Cardiac septum (tissue), 1 donor: ENCODE data around the gene GRAMD2B. TPM values are rescaled to one million over a fixed set of nuclear protein-coding genes. Genes with fewer than 3 reads are reported as not detected.
"Not testable (repeated sequence)": the region's sequence is repeated elsewhere in the genome, so short reads cannot be mapped to it uniquely, and the experiment has no call there.

Experiments used
- DNase-seq: peaks from one replicate; pipeline ENCODE4 v3.0.0-alpha.2; 2020; ENCODE audit warnings: low spot score
- intact Hi-C: fragments of 100-400 bp; cut with DNase I; formaldehyde crosslinking; loops from one replicate; pipeline ENCODE4 v1.14.0; 2022
- total RNA-seq: library from RNA; stranded (reverse); fragmentation: NEBNext Ultra II Directional; extraction: Animal tissue kit (Norgen Biotek cat#: 25700); gene quantifications from one replicate; pipeline ENCODE4 v1.2.1, GENCODE V29; 2021
- donor health status: DM: no; HTN: no; CAD: no.

Gene GRAMD2B
- total RNA-seq, 1 donor from 2014 or later, result 33.4 TPM

DNA sequence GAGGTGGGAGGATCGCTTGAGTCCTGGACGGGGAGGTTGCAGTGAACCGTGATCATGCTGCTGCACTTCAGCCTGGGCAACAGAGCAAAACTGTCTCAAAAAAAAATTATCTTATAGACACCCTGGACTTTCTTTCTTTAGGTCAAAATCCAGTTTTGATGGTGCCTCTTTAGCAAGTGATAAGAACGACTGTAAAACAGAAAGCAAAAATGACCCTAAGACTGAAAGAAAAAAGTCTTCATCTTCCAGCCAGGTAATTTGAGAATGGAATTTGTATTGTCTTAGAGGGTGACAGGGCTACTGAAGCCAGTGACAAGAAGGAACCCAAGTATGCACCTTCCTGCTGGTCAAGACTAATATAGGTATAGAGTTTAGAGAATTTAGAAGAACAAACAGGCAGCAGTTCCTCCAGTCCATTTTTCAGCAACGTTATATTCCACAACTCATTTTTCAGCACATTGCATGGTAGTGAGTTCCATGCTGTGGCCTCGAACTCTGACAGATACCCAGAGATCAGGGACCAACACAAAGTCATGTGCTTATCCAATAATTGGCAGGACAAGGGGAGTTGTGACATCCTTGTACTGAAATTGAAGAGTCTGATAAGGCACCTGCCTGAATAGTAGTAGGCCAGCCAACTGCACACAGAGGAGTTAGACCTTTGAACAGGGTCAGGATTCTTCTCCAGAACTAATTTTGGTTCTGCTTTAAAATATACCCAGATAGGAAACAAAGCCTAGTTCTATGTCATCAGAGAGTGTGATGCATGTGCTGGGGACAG is 46.5 kb downstream of the GRAMD2B start:
- intact Hi-C loops, result no loop called here
- no peak for DNase-seq

GRCh38 chr5:126470529-126470928 is 47.3 kb downstream of the GRAMD2B start:
- DNase-seq, intact Hi-C loops: not testable (repeated sequence)

DNA sequence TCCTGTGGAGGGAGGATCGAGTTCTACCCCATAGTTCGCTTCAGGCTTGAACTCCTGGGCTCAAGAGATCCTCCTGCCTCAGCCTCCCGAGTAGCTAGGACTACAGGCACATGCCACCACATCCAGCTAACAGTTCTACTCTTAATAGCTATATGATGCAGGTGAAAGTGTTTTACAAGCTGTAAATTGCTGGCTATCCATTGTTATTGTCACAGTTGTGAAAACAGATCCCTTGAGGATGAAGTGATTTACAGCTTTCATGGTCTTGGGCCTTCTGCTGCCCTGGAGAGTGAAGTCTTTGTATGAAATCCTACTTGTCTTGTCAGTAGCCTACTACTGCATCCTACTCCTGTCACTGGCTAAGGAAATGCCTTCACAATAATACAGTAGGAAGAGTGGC is 48.0 kb downstream of the GRAMD2B start:
- intact Hi-C loops, result no loop called here

DNA sequence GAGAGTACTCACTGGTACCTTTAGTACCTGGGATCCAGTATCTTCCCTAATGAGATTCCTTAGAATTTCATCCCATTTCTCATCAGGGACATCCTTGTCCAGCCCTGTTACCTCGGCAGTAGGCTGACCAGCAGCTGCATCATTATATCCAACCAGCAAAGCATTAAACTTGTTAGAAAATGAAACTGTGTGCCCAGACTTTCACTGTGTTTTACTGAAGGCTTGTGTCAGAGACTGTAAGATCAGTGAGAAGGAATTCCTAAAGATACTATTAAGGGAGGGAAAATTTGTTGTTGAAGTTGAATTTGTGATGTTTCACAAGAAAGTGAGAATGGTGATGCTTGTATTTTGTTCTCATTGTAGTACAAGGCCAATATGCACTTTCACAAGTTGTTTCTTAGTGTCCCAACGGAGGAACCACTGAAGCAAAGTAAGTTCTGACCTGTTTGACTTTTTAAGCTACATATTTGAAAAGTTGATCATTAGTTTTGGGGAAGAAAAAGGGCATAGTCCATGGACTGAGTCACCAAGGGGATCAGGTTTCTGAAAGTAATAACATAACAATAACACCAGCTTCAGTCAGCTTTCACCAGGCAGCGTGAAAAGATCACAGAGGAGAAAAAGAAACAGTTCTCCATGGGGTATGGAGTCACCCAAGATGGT is 48.8 kb downstream of the GRAMD2B start:
- DNase-seq, result no peak
- intact Hi-C loops, result no loop called here

More for the DNA sequence above, 48.0 kb downstream of the GRAMD2B start:
- no peak for DNase-seq

- DNase-seq, result no peak
- intact Hi-C loops, result no loop called here
Observed at GRCh38 chr5:126472538-126472889, 49.3 kb downstream of the GRAMD2B start.

- no peak for DNase-seq
- intact Hi-C loops, result no loop called here
Observed at GRCh38 chr5:126477294-126478117, 54.3 kb downstream of the GRAMD2B start.

DNA sequence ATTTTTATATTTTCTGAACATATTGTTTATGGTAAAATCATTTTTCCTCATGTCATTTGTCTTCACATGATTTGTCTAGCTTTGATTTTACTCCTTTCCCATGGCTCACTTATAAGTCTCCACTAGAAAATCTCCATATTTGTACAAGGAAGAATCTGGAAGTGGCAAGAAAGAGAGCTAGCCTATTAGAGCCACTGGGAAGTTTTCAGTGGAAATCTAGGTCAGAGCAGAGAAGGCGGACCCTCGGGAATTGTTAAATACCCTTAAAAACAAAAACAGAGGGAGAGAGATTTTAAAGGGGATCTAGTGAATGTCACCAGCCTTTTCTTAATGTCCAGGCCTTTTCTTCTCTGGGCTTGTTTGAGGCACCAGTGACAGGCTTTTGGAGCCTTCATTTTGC is 56.6 kb downstream of the GRAMD2B start:
- intact Hi-C loops, result no loop called here
- DNase-seq, result no peak

- intact Hi-C loops, result no loop called here
- no peak for DNase-seq
Observed at GRCh38 chr5:126480824-126481223, 57.6 kb downstream of the GRAMD2B start.

- intact Hi-C loops, result no loop called here
- DNase-seq, result no peak
Observed at GRCh38 chr5:126481243-126481642, 58.0 kb downstream of the GRAMD2B start.

- intact Hi-C loops, result no loop called here
Observed at GRCh38 chr5:126482591-126482990, 59.4 kb downstream of the GRAMD2B start.

DNA sequence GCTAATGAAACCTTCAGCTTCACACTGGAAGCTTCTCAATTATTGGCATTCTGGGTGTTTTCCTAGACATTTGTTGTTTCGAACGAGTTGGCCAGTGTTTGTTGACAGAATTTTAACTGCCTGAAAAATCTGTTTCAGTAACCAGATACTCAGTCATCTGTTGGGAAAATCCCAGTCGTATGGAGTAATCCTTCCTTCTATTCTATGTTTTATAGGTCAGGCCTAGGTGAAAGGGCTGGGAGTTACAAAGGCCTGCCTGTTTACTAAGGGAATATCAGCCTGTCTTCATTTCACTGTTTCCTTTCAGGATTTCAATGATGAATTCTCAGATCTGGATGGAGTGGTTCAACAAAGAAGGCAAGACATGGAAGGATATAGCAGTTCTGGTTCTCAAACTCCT is 59.9 kb downstream of the GRAMD2B start:
- DNase-seq, result no peak
- intact Hi-C loops, result no loop called here

More at GRCh38 chr5:126482591-126482990, 59.4 kb downstream of the GRAMD2B start:
- no peak for DNase-seq

DNA sequence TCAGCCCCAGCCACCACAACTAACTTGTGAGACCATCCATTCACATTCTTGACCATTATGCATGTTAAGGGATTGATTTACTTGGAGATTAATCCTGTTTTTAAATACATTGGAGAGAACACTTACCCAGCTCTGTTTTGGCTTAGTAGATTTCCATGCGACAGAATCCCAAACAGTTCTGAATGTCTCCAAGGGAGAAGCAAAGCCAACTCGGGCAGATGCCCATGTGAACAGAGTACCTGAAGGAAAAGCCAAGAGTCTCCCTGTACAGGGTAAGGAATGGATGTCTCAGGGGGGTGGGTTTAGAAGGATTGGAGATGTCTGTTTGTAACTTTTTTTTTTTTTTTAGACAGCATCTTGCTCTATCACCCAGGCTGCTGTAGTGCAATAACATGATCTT is 61.0 kb downstream of the GRAMD2B start:
- no peak for DNase-seq
- intact Hi-C loops, result no loop called here

DNA sequence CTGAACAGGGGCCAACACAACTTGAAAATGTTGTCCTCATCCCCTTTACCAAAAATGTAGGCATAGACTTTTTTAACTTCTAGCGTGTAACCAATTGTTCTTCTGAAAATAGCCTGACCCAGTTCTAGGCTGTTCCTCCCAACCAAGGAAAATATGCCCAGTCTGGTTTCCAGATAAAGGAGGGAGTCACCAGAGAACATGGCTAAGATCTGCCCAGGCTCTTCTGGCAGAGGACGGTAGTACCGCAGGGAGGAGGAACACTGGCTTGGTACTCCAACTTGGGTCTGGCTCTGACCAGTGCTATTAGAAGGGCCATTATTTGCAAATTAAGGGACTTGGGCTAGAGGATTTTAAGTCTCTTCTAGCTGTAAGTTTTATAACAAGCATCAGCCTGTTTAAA is 63.1 kb downstream of the GRAMD2B start:
- DNase-seq, result no peak
- intact Hi-C loops, result no loop called here

DNA sequence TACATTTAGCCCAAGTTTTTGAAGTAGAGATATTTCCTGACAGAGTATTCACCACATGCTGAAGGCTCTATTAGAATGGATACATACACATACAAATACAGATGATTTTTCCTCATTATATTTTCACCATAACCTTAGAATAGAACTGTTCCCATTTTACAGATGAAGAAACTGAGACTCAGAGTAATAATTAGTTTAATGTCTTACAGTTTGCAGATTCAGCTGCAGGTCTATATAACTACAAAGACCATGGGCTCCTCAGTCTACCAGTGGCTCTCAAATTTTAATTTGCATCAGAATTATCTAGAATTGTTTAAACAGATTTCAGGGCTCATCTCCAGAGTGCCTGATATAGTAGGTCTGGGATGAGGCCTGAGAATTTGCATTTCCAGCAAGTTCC is 64.4 kb downstream of the GRAMD2B start:
- intact Hi-C loops, result no loop called here
- DNase-seq, result no peak

- intact Hi-C loops, result no loop called here
- DNase-seq, result no peak
Observed at GRCh38 chr5:126488443-126489065, 65.3 kb downstream of the GRAMD2B start.

DNA sequence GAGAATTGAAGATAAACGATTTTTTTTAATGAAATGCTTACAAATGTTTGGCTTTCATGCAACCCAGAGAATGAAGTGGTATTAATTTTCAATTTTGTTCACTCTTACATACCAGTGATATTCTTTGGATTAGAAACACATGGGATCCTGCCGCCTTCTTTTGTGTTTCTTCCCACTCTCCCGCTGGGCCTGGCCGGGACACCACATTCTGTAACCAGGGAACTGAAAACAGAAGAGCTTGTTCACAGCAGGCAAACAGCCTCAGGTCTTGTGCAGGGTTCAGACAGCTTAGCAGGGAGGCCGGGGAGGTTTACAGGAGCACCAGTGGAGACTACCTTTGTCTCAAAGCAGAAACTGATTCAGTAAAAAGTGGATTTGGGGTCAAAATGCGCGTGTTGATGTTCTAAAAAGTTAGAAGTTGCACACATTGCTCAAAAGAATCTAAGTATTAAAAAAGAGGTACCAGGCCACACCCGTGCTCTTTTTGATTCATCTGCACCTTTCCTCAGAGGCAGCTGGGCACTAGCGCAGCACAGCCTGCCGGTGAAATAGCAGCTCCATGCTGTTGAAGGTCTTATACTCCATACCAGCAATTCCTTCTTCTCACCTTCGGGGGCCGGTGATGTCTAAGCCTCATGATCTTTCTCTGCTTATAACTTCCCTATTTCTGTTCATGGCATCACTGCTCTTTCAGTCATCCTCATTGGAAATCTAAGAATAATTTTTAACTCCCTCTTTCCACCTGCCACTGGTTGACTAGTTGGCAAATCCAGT is 67.1 kb downstream of the GRAMD2B start:
- DNase-seq, result no peak
- intact Hi-C loops, result loop anchor here (5.0 kb wide), 1 partner anchor 138 kb away; no protein-coding TSS in a partner anchor

DNA sequence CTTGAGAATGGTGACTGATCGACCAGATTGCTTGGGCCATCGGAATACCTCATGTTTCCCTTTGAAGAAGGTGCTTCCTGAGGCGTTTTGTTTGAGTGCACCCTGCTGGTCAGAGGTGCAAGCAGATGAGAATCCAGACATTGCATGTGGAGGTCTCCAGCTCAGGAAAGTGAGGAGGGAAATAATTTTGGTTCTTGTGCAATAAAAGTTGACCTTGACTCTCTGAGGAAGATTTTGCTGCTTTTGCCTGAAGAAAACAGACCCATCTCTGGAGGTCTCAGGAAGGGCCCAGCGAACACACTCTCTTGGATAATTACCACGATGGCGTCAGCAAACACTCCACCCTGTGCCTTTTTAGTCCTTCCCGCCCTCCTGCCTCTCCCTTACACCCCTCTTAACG is 69.7 kb downstream of the GRAMD2B start:
- DNase-seq, result no peak
- intact Hi-C loops, result loop anchor here (5.0 kb wide), 1 partner anchor 141 kb away; no protein-coding TSS in a partner anchor

DNA sequence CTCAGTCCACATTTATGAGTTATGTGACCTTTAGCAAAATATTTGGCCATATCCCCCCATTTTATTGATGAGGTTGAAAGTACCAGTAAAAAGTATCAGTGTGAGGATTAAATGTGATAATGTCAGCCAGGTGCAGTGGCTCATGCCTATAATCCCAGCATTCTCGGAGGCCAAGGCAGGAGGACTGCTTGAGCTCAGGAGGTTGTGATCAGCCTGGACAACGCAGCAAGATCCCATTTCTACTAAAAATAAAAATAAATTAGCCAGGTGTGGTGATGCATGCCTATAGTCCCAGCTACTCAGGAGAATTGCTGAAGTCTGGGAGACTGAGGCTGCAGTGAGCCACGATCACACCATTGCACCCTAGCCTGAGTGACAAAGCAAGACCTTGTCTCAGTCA is 71.2 kb downstream of the GRAMD2B start:
- DNase-seq, result no peak
- intact Hi-C loops, result loop anchor here (5.0 kb wide), 1 partner anchor 142 kb away; no protein-coding TSS in a partner anchor

DNA sequence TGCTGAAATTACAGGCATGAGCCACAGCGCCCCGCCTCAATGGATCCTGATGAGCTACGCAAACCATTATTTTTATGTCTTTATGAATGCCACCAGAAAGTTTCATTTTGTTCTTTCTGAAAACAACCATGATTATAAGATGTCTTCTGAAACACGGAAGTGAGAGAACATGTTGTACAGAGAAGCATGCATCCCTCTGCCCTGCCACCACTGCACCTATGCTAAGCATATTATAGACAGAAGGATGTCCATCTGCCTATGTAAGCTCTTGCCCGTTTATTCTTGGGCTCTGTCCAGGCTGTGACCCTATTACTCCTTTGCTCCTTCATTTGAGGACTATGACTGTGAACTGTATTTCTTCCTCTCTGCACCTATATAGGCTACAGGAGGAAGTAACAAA is 74.3 kb downstream of the GRAMD2B start:
- intact Hi-C loops, result no loop called here
- no peak for DNase-seq
